Measurements from ENCODE around the gene SNX4. TPM values are rescaled to one million over a fixed set of nuclear protein-coding genes. Genes with fewer than 3 reads are reported as not detected.

Gene SNX4
- total and polyA plus RNA-seq, 4 donors = 25.9 to 54.6 (median 35.2) TPM

DNA sequence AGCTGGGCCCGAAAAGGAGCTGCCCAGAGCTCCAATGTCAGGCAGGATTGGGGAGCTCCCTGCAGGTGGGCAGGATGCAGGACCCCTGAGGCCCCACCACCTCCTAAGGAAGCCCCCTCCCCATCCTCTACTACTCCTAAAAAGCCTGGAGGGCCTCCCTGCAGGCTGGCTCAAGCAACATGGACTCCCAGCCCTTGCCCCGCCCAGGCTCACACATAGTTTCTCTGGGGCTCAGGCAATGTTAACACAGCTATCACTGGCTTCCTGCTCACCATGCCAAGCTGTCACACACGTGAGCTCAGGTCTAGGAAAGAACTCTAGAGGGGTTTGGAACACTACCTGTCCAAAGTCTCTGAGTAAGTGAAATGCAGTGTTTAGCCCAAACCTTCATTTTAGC is 79.4 kb downstream of the SNX4 start:
- H3K4me3 ChIP-seq (ENCODE audit: low read depth in 1 of 3, low read length in 3 of 3) = no peak overlapping the region
- no peak overlapping the region for H3K9ac ChIP-seq (ENCODE audit: low read depth in 1 of 2, low read length in 2 of 2)
- TF ChIP-seq RXRA (IDR thresholded peaks at IDR 0.05) (peak in 1 of 2 donors; percentile 51), YY1 (IDR thresholded peaks at IDR 0.05) (peak; percentile 76), FOXA1 (IDR thresholded peaks at IDR 0.05) (no peak), REST (IDR thresholded peaks at IDR 0.05) (no peak), EGR1 (IDR thresholded peaks at IDR 0.05; ENCODE audit: low read depth in 2 of 2) (no peak), RAD21 (IDR thresholded peaks at IDR 0.05) (peak; percentile 28 to 37), MAX (IDR thresholded peaks at IDR 0.05) (peak; percentile 39), NR2F2 (IDR thresholded peaks at IDR 0.05) (no peak), GABPA (IDR thresholded peaks at IDR 0.05 in 1 of 2, conservative IDR thresholded peaks at IDR 0.05 in 1 of 2) (peak in 1 of 2 donors; percentile 31), TAF1 (conservative IDR thresholded peaks at IDR 0.05) (no peak), JUND (IDR thresholded peaks at IDR 0.05) (no peak), FOXA2 (IDR thresholded peaks at IDR 0.05) (no peak), ZBTB33 (IDR thresholded peaks at IDR 0.05) (no peak), SP1 (IDR thresholded peaks at IDR 0.05) (peak; percentile 66), HNF4G (IDR thresholded peaks at IDR 0.05) (no peak), HNF4A (conservative IDR thresholded peaks at IDR 0.05) (peak; percentile 71 to 76)
- TF ChIP-seq, protein P1, sequence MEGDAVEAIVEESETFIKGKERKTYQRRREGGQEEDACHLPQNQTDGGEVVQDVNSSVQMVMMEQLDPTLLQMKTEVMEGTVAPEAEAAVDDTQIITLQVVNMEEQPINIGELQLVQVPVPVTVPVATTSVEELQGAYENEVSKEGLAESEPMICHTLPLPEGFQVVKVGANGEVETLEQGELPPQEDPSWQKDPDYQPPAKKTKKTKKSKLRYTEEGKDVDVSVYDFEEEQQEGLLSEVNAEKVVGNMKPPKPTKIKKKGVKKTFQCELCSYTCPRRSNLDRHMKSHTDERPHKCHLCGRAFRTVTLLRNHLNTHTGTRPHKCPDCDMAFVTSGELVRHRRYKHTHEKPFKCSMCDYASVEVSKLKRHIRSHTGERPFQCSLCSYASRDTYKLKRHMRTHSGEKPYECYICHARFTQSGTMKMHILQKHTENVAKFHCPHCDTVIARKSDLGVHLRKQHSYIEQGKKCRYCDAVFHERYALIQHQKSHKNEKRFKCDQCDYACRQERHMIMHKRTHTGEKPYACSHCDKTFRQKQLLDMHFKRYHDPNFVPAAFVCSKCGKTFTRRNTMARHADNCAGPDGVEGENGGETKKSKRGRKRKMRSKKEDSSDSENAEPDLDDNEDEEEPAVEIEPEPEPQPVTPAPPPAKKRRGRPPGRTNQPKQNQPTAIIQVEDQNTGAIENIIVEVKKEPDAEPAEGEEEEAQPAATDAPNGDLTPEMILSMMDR (IDR thresholded peaks at IDR 0.05; ENCODE audit: low read depth, low read length, missing input control) = no peak
- TF ChIP-seq, protein P2, sequence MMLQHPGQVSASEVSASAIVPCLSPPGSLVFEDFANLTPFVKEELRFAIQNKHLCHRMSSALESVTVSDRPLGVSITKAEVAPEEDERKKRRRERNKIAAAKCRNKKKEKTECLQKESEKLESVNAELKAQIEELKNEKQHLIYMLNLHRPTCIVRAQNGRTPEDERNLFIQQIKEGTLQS (IDR thresholded peaks at IDR 0.05) = no peak
- 61% methylated on average over 3 of the region's 3 CpGs for WGBS
- peak overlapping the region in 1 of 2 donors; percentile 34 for H3K27ac ChIP-seq (ENCODE audit: low read depth in 1 of 2, low read length in 2 of 2)
- H3K27me3 ChIP-seq (ENCODE audit: control insufficient read depth in 4 of 4, insufficient read depth in 4 of 4, low read length in 3 of 4) = no peaks in the 10 kb centered on the region
- DNase-seq (ENCODE audit: low spot score) = peak; percentile 58
- H3K9me3 ChIP-seq (ENCODE audit: control insufficient read depth in 4 of 4, low read length in 3 of 4) = no peaks in the 10 kb centered on the region
- peaks cover 0 to 2% (median under 1%) of the 10 kb centered on the region in 4 donors for H3K36me3 ChIP-seq (ENCODE audit: control insufficient read depth in 4 of 4, insufficient read depth in 3 of 4, low read depth in 1 of 4, low read length in 3 of 4)
- H3K4me1 ChIP-seq (ENCODE audit: control insufficient read depth in 4 of 4, insufficient read depth in 4 of 4, low read length in 3 of 4) = peaks cover 8 to 37% (median 31%) of the 10 kb centered on the region in 4 donors
